HG03097 (cell line): ENCODE measurements around the gene MICAL3.
"Not testable (repeated sequence)": the region's sequence is repeated elsewhere in the genome, so short reads cannot be mapped to it uniquely, and the experiment has no call there.

Source experiments
- ATAC-seq: cut with Tn5 transposase; IDR thresholded peaks from one replicate; pipeline ENCODE4 v1.9.1; 2021; ENCODE audit not compliant: unreplicated experiment, low FRiP score

MICAL3 gene

DNA sequence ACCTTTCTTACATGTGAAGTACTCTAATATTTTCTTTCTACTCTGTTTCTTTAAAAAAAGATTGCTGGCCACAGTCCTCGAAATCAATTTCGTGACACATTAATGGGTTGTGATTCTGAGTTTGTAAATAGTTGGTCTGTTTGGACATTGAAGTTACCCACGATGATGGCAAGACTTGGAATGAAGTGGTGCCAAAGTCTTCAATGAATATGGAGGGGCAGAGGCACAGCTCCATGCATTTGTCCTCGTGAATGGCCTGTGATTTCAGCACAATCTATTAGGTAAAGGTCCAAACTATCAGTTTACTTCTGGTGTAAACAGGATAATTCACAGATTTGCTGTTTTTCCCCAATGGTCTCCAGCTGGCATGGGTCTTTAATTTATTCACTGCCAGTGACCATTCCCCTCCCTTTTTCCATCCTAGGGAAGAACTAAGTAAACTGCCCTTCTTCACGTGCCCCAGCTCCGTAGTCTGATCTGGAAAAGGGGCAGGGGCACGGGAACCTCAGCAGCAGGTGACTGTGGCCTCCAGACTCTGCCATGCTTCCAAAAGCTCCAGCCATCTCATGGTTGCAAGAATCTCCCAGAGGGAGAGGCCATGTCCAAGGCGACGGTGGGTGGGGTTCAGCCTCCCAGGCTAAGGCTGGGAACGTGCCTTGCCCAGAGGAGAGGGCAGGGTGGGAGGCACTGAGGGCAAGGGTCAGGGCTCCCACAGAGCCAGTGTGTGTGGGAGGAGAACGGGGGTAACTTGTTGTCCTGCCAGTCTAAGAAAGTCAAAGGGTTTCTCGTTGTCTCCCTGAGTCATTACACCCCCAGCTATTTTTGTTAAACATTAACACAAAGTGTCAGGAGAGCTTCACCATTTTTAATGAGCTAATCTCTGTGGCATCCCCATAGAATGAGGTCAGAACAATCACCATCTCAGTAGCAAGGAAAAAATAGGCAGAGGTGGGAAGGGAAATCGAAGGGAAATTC lies 36.6 kb upstream of the MICAL3 start:
- ATAC-seq: no peak

DNA sequence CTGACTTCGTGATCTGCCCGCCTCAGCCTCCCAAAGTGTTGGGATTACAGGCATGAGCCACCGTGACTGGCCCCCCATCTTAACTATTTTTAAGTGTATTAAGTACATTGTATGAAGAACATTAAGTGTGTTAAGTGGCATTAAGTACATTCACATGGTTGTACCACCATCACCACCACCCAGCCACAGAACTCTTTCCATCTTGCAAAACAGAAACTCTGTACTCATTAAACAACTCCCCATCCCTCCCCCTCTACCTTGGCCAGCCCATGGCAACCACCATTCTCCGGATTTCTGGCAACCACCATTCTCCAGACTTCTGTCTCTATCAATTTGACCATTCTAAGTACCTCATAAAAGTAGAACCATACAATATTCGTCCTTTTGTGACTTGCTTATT lies 35.6 kb upstream of the MICAL3 start:
- no peak for ATAC-seq

DNA sequence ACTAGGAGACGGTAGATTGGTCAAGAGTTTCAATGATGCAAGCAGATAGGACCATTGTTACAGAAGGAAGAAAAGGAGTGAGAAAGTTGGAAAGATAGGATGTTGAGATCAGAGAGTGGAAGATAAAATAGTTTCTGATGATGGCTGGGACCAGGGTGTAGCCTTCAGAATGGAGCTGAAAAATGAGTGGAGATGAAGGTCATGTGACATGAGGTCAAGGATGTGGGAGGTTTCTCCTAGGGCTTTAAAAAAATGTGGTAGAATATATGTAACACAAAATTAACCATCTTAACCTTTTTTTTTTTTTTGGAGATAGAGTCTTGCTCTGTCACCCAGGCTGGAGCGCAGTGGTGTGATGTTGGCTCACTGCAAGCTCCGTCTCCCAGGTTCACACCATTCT lies 35.1 kb upstream of the MICAL3 start:
- no peak for ATAC-seq

DNA sequence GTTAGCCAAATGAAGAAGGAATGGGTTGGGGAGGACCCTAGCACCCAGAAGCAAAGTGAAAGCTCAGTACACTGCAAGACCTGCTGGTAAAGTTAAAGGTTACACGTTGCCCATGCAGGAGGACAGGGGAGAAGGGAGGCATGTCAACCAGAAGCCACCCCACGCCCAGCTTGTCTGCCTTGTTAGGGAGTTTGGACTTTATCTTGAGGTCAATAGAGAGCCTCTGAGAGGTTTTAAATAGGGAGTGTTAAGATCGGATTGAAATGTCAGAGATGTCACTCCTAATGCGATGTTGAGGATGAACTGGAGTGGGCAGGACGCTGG lies 34.7 kb upstream of the MICAL3 start:
- no peak for ATAC-seq

DNA sequence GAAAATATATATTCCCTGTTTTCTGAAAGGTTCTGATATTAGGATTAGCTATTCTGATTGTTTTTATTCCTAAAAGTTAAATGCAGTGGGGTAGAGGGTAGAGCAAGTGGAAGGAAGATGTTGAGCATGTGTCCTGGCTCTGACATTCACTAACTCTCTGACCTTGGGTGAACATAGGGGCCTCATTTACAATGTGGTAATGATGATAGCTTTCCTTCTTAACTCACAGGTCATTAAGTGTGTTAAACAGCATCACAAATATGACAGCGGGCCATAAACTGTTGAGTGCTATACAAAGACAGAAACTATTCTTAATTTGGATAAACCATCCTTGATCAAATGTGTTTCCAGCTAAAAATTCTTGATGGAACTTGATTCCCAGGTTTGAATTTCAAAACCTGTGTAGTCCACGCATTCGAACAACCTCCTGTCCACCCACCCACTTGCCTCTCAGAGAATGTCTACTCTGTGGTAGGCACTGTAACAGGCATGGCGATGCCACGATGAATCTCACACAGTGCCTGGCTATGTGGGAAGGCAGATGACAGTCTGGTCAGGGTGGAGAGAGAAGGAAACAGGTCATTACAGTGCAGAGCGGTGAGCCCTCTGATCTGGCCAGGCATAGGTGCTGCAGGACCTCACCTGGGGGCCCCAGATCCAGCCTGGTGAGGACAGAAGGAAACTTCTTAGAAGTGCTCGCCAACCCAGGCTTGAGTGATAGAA lies 34.2 kb upstream of the MICAL3 start:
- no peak for ATAC-seq

DNA sequence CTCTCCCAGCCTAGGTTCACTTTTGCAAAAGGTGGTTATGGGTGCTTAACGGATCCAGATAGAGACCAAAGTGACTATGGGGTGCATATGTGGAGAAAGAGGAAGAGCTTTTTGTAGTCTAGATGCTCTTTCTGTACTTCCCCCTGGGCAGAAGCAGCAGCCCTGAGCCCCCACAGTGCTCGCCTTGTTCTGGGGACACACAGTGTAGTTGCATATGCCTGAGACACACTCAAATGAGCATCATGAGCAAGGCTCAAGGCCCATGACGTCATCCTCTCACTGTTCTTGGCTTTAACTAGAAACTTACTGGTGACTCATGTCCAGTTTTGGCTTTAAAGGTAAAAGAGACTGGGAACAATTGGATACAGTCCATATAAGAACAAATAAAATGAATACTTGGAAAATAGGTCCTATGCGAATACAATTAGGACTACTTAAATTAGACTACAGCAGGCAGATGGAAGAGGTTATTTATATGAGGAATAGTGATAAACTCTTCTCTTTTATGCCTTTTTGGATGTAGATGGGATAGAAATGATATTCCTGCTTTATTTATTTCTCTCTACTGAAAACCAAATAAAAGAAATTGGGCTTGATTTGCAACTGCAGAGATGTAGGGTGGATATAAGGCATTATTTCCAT lies 33.3 kb upstream of the MICAL3 start:
- ATAC-seq: peak; percentile 55

DNA sequence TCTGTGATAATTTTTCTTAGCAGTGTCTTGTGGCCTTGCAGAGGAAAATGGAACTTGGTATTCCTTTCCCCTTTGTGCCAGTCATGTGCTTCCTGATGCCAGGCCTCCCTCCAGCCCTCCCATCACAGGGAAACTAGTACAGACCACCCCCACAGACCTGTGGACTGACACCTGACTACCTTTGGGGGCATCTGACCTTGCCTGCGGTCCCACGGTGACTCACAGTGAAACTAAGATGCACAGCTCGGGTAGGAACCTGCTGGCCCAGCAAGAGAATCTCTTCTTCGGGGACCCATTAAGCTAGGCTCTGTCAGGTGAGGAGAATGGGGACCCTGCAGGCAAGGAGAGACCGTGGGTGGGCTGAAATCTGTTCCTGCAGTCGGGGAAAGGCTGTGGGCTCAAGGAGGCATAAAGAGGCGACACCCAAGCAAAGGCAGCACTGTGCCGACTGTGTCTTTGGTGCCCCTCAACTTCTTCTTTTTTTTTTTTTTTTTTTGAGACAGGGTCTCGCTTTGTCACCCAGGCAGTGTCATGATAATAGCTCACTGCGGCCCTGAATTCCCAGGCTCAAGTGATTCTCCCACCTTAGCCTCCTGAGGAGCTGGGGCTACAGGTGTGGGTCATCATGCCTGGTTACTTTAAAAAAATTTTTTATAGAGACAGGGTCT lies 32.6 kb upstream of the MICAL3 start:
- peak; percentile 55 for ATAC-seq

DNA sequence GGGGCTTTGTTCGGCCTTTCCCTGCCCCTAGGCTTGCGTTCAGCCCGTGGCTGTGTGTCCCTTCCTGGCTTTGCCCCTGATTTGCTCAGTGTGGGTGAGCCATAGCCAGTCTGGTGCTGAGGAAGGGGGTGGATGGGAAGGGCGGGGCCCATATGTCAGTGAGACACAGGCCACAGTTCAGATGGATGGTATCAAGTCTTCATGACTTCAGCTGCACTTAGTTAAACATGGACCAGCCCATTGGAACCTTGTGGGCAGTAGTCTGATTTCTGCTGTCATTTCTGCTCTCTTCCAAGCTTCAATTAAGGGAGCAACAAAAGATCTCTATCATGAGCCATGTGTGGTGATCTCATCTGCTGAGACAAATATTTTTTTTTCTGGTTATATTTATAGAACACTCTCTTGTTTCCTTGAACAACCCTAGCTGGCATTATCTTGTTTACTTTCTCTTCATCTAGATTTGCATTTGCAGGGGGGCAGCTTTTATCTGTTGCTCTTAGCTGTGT lies 31.9 kb upstream of the MICAL3 start:
- no peak for ATAC-seq

DNA sequence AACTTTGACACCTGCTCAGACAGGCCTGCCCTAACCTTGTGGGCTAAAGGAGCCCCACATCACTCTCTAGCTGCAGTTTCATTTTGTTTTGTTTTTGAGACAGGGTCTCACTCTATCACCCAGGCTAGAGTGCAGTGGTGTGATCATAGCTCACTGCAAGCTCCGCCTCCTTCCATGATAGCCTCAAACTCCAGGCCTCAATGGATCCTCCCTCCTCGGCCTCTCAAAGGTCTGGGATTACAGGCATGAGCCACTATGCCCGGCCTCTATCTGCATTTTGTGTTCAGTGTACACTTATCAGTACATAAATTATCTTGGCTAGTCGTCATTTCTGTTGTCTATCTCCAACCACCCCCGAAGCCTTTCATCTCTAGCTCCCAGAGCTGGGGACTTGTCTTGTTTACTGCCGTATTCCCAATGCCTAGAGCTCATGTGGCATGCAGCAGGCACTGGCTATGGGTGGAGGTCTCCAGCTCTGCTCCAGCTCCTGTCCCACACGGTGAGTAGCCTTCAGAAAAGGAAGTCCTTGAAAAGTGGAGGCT lies 31.3 kb upstream of the MICAL3 start:
- no peak for ATAC-seq

DNA sequence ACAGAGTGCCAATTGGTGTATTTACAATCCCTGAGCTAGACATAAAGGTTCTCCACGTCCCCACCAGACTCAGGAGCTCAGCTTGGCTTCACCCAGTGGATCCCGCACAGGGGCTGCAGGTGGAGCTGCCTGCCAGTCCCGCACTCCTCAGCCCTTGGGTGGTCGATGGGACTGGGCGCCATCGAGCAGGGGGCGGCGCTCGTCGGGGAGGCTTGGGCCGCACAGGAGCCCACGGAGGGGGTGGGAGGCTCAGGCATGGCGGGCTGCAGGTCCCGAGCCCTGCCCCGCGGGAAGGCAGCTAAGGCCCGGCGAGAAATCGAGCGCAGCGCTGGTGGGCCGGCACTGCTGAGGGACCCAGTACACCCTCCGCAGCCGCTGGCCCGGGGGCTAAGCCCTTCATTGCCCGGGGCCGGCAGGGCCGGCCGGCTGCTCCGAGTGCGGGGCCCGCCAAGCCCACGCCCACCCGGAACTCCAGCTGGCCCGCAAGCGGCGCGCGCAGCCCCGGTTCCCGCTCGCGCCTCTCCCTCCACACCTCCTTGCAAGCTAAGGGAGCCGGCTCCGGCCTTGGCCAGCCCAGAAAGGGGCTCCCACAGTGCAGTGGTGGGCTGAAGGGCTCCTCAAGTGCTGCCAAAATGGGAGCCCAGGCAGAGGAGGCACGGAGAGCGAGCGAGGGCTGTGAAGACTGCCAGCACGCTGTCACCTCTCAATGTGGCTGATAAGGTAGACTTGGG lies 29.0 kb upstream of the MICAL3 start:
- not testable (repeated sequence) for ATAC-seq

DNA sequence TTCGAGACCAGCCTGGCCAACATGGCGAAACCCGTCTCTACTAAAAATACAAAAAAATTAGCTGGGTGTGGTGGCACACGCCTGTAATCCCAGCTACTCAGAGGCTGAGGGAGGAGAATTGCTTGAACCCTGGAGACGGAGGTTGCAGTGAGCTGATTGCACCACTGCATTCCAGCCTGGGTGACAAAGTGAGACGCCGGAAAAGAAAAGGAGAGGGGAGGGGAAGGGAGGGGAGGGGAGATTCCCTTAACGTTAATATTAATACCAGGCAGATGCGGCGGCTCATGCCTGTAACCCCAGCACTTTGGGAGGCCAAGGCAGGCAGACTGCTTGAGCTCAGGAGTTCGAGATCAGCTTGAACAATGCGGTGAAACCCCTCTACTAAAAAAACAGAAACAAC lies 26.8 kb upstream of the MICAL3 start:
- not testable (repeated sequence) for ATAC-seq

DNA sequence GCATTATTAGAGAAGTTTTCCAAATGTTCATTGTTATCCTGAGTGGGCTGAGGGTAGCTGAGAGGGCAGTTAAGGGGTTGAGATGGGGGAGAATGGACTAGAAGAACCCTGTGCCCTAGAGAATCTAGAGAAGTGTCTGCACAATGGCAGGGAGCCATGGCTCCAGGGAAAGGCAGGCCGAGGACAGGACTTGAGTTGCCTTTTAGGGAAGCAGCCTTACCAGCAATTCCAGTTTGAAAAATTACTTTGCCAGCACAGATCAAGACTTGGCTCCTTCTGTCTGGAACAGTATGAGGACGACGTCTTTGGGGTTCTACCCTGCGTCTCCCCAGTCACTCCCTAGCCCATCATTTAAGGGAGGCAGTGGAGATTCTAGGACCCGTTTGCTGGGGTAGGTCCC lies 25.7 kb upstream of the MICAL3 start:
- no peak for ATAC-seq

DNA sequence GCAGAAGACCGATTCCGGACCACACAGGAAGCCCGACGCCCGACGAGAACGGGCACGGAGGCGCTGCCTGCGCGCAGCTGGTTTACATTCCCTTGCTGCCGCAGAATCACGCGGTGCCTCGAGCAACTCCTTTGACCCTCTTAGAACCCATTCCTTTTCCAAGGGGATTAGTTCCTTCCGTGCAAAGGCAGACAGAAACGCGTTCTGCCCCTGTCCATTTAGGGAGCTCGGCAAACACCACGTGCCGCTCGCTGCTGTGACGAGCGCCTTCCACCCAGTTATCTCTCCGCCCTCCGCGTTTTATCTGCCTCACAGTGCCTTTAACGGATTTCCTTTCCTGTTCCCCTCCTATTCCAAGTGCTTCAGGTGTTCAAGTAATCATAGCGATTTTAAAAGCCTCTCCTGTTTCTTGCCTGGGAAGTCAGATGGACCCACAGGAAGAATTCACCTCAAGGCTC lies 24.1 kb upstream of the MICAL3 start:
- no peak for ATAC-seq

DNA sequence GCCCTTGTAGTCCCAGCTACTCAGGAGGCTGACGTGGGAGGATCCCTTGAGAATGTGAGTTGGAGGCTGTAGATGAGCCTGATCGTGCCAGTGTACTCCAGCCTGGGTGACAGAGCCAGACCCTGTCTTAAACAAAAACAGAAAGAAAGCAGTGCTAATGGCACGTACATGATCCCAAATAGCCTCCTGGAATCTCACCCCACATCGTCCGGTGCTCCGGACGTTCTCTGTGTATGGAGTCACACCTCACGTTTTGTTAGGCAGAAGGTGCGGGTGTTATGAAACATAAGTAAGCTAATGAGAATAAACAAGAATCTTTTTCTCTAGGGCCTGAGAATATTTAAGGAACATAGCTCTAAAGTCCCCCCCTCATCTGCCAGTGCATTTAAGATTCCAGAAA lies 23.7 kb upstream of the MICAL3 start:
- no peak for ATAC-seq

DNA sequence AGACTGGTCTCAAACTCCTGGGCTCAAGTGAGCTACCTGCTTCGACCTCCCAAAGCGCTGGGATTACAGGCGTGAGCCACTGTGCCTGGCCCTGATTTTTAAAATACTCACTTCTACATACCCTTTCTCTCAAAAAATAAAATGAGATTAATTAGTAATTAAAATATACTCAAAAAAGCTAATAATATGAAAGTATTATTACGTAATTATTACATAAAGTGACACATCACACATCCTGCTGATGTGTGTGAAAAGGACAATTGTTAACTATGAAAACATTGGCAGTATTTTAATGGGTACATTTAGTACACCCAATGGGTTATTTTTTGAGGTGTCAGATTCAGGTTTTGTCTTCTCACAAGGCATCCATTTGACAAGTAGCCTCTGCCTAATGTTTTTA lies 21.4 kb upstream of the MICAL3 start:
- no peak for ATAC-seq

DNA sequence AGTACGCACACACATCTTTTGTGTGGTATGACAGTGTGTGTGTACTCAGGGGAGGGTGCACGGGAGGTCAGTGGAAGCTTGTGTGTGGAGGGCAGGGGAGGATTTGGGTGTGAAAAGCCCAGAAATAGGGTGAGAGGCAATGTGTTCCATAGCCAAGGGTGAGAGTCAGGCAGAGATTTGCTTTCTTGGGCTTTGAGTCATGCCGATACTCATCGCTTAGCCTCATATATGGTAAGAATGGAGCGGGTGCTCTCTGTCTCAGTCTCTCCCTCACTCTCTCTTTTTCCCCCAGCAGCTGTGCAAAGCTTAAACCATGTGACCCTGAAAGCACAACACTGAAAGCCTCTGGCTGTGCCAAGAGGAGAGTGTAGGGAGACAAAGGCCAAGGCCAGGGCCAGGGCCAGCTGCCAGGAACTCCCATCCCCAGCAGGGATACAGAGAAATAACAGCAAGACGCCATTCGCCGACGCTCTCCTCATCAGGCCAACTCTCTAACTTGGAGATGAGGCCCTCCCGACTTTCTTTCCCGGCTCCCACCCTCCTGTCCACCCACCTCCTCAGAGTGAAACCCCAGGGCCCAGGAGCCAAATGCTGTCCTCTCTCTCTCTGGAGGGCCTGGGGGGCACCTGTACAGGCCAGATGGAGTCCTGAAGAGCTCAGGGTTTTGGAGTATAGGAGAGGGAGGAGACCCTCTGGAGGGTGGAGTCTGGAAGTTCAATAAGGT lies 20.3 kb upstream of the MICAL3 start:
- ATAC-seq: no peak

DNA sequence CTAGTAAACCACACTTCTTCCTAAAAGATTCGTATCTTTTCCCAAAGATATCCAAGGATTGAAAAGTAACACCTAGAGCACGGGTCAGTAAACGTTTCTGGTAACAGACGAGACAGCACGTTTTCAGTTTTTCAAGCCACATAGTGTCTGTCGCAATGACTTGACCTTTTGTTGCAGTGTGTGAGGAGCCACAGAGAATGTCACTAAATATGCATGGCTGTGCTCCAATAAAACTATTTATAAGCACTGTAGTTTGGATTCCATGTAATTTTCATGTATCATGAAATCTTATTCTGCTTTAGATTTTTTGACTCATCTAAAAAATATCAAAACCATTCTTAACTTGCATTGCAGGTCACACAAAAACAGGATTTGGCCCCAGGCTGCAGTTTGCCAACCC lies 18.3 kb upstream of the MICAL3 start:
- no peak for ATAC-seq

DNA sequence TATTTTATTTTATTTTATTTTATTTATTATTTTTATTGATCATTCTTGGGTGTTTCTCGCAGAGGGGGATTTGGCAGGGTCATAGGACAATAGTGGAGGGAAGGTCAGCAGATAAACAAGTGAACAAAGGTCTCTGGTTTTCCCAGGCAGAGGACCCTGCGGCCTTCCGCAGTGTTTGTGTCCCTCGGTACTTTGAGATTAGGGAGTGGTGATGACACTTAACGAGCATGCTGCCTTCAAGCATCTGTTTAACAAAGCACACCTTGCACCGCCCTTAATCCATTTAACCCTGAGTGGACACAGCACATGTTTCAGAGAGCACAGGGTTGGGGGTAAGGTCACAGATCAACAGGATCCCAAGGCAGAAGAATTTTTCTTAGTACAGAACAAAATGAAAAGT lies 16.5 kb upstream of the MICAL3 start:
- not testable (repeated sequence) for ATAC-seq

DNA sequence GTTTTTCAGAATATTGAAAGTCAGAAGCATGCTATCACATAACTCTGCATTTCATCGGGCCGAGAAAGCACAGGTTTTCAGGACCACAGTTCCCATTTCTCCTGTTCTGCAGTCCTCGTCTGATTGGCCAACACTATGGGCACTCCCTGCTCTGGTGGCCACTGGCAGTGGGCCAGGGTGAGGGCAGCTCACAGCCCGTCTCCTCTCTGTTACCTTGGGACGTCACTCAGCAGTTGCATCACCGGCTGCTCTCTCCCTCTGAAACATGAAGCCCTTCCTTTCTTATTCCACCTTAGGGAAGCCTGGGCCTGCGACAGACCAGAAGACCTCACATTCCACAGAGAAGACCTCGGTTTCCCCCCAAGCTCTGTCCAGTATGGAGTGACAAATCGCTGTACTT lies 11.4 kb upstream of the MICAL3 start:
- no peak for ATAC-seq
